Skeletal muscle tissue (tissue), 4 donors: Measurements from ENCODE around the gene KCND2. TPM values are rescaled to one million over a fixed set of nuclear protein-coding genes. Genes with fewer than 3 reads are reported as not detected.

Experiments used
- H3K27ac ChIP-seq: one replicate; pipeline ENCODE4 v1.7.0; 2013; ENCODE audit warnings: mild to moderate bottlenecking, low read depth, low read length, inconsistent platforms
- H3K27me3 ChIP-seq, 3 donors: one replicate each; pipeline ENCODE4 v1.7.0; 2013; ENCODE audit warnings: low read length in 3 of 3; ENCODE audit not compliant: control insufficient read depth in 3 of 3, insufficient read depth in 3 of 3
- H3K36me3 ChIP-seq, 3 donors: one replicate each; pipeline ENCODE4 v1.7.0; 2013; ENCODE audit warnings: low read length in 3 of 3; ENCODE audit not compliant: control insufficient read depth in 3 of 3, insufficient read depth in 3 of 3
- H3K4me1 ChIP-seq, 3 donors: one replicate each; pipeline ENCODE4 v1.7.0; 2013; ENCODE audit warnings: low read length in 3 of 3, mild to moderate bottlenecking in 3 of 3; ENCODE audit not compliant: control insufficient read depth in 3 of 3, insufficient read depth in 3 of 3
- H3K4me3 ChIP-seq, 3 donors: one replicate each; pipeline ENCODE4 v1.7.0; 2013; ENCODE audit warnings: low read length in 3 of 3
- H3K9ac ChIP-seq, 3 donors: one replicate each; pipeline ENCODE4 v1.7.0; 2013; ENCODE audit warnings: low read length in 3 of 3, mild to moderate bottlenecking in 3 of 3, moderate library complexity in 2 of 3, low read depth in 1 of 3
- H3K9me3 ChIP-seq, 3 donors: one replicate each; pipeline ENCODE4 v1.7.0; 2013; ENCODE audit warnings: low read length in 3 of 3; ENCODE audit not compliant: control insufficient read depth in 3 of 3
- total RNA-seq: library from RNA; depleted of rRNA; stranded (reverse); fragments of >200 nt; gene quantifications from one replicate; pipeline ENCODE4 v1.2.3, GENCODE V29; 2014
- donor health status: Osteomylitis.

KCND2 gene
- total RNA-seq, 1 donor from 2014 or later, result 2.6 TPM

DNA sequence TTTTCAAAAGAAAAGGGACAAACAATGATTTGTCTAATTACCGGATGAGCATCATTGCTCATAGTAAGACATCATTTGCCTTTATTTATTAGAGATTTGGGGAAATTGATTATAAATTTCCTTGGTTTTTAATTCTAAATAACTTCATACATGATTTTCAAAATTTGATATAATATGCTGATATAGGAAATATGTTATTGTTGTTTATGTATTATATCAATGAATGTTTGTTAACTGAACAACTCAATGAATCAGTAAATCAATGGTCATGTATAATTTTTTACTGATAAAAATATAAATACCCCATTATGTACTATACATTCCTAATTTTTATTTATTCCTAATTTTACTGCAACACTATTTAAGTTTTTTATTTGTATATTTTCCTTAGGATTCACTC, 327.6 kb downstream of the KCND2 start:
- H3K9me3 ChIP-seq, result no peaks in the 10 kb centered on the region
- no peak overlapping the region for H3K9ac ChIP-seq
- H3K4me1 ChIP-seq, result no peaks in the 10 kb centered on the region
- no peak overlapping the region for H3K4me3 ChIP-seq
- H3K36me3 ChIP-seq, result no peaks in the 10 kb centered on the region
- no peaks in the 10 kb centered on the region for H3K27me3 ChIP-seq
- no peak overlapping the region for H3K27ac ChIP-seq

DNA sequence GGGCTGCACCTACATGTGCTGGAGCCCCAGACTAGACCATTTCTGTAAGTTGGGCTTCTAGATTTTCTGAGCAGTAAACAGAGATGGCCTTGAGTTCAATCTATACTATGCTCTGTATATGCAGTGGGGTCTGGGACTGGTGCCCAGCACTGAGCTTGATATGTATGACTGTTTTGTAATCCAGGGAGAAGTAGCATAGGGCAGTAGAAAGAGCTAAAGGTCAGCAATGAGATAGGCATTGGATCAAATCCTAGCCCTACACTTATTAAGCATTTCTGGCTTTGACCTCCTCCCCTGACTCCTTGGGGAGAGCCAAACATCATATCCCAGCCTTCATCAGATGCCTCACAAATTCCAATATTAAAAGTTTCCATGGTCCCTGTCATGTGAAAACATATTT, 330.4 kb downstream of the KCND2 start:
- Histone ChIP-seq H3K4me3 (no peak overlapping the region), H3K27me3 (no peaks in the 10 kb centered on the region), H3K9ac (no peak overlapping the region)

DNA sequence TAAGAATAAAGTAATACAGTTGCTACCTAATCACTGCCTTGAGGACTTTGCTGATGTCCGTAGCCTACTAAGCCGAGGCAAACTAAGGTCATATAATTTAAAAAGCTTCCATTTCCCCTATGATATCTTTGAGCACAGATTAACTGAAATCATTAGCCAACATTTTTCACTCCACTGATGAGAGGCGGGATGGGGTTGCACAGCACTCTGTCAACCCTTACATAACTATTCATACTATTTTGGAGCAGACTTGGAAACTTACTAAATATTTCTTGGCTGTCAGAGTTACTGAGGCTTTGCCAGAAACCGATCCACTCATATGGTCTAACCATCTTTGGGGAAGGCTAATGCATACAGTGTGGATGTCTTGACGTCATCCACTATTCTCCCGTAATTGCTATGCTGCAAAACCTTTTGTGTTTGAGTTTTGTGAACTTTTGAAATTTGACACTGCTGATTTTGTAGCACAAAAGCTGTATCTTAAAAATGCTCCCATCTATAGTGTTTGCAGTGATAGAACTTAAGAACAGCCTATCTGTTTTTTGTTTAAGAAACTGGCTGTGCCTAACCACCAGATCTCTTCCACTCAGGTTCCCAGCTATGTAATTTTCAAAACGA, 336.3 kb downstream of the KCND2 start:
- H3K9me3 ChIP-seq, result no peaks in the 10 kb centered on the region
- H3K4me3 ChIP-seq, result no peak overlapping the region
- H3K4me1 ChIP-seq, result no peaks in the 10 kb centered on the region
- H3K36me3 ChIP-seq, result no peaks in the 10 kb centered on the region
- no peak overlapping the region for H3K27ac ChIP-seq
- H3K27me3 ChIP-seq, result no peaks in the 10 kb centered on the region
- no peak overlapping the region for H3K9ac ChIP-seq

More for the DNA sequence above, 330.4 kb downstream of the KCND2 start:
- Histone ChIP-seq H3K27ac (no peak overlapping the region), H3K4me1 (no peaks in the 10 kb centered on the region), H3K36me3 (no peaks in the 10 kb centered on the region), H3K9me3 (no peaks in the 10 kb centered on the region)

DNA sequence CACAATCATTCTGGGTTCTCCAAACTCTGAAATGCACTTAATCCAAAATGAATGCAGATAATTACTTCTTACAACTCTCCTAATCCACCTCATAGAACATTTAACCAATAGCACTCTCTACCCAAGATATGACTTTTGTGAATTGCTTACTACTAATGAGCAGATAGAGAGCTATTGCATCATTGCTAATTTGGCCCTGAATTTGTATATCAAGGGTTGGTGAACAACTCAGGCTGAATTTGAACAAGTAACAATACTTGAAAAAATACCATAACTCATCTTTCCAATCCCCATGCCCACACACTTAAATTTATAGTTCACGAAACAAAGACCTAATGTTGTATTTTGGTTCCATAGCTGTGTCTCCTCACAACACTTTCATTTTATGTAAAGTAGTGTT, 339.0 kb downstream of the KCND2 start:
- Histone ChIP-seq H3K27ac (no peak overlapping the region), H3K9ac (no peak overlapping the region), H3K4me3 (no peak overlapping the region), H3K27me3 (no peaks in the 10 kb centered on the region), H3K4me1 (no peaks in the 10 kb centered on the region), H3K9me3 (no peaks in the 10 kb centered on the region), H3K36me3 (no peaks in the 10 kb centered on the region)

DNA sequence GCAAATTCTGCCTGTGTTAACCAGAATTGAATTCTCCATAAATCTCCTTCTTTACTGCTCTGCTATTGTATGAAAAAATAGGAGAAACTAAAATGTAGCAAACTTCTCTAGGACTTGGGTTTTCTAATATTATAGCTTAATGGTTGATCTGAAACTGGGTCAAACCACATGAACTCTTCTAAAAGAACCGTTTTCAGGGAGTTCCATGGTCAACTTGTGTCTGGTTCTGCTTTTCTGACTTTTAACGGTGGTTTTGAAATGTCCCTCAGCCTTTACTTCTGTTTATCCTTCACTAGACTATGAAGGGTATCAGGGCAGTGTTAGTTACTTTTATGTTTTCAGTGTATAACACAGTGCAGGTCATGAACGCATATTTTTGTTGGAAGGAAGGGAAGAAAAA, 342.7 kb downstream of the KCND2 start:
- Histone ChIP-seq H3K9ac (no peak overlapping the region), H3K27me3 (no peaks in the 10 kb centered on the region), H3K9me3 (no peaks in the 10 kb centered on the region), H3K4me3 (no peak overlapping the region), H3K27ac (no peak overlapping the region), H3K4me1 (no peaks in the 10 kb centered on the region), H3K36me3 (no peaks in the 10 kb centered on the region)

DNA sequence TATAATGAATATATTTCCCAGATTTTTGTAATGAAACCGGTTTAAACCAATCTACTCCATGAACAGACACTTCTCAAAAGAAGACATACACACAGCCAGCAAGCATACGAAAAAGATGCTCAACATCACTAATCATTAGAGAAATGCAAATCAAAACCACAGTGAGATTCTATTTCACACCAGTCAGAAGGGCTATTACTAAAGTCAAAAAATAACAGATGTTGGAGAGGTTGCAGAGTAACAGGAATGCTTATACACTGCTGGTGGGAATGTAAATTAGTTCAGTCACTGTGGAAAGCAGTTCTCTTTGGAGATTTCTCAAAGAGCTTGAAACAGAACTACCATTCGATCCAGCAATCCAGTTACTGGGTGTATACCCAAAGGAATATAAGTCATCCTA, 344.3 kb downstream of the KCND2 start:
- Histone ChIP-seq H3K4me1 (no peaks in the 10 kb centered on the region), H3K36me3 (no peaks in the 10 kb centered on the region), H3K27me3 (no peaks in the 10 kb centered on the region), H3K27ac (no peak overlapping the region), H3K4me3 (no peak overlapping the region), H3K9me3 (no peaks in the 10 kb centered on the region), H3K9ac (no peak overlapping the region)

DNA sequence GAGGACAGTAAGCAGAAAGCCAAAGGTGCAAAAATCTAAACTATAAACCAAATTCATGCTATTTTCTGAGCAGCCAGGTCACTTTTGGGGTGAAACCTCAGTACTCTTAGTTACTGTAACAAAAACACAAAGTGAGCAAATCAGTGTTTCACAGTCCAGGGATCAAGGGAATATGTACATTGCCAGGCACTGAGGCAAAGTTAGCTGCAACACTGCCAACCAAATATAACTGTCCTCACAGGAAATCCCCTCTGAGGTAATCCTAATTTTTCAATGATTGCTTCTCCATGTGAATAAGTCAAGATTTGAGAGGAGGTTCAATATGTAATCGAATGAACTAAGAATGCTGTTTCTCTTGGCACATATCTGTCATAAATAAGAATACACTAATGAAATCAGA, 355.3 kb downstream of the KCND2 start:
- H3K36me3 ChIP-seq, result no peaks in the 10 kb centered on the region
- H3K27ac ChIP-seq, result no peak overlapping the region
- H3K4me1 ChIP-seq, result no peaks in the 10 kb centered on the region

DNA sequence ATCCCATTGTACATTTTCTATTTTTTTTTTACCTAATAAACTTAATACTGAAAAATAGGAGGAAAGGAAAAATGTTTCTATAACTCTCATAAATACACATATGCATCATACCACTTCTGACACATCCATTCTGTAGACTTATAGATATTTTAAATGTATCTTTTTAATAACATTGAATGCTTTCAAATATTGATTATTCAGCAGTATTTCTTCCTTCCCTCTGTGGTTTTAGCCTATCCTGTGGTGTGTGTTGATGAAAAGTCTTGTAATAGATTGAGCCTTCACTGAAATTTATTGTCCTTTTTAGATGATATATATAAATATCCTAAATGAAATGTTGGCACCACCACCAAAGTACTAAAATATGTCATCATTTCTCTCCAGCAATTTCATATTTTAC, 366.9 kb downstream of the KCND2 start:
- Histone ChIP-seq H3K4me3 (no peak overlapping the region), H3K36me3 (no peaks in the 10 kb centered on the region), H3K9ac (no peak overlapping the region), H3K27ac (no peak overlapping the region), H3K4me1 (no peaks in the 10 kb centered on the region), H3K9me3 (no peaks in the 10 kb centered on the region), H3K27me3 (no peaks in the 10 kb centered on the region)

More for the DNA sequence above, 355.3 kb downstream of the KCND2 start:
- no peak overlapping the region for H3K4me3 ChIP-seq
- no peaks in the 10 kb centered on the region for H3K9me3 ChIP-seq
- H3K9ac ChIP-seq, result no peak overlapping the region
- H3K27me3 ChIP-seq, result no peaks in the 10 kb centered on the region

DNA sequence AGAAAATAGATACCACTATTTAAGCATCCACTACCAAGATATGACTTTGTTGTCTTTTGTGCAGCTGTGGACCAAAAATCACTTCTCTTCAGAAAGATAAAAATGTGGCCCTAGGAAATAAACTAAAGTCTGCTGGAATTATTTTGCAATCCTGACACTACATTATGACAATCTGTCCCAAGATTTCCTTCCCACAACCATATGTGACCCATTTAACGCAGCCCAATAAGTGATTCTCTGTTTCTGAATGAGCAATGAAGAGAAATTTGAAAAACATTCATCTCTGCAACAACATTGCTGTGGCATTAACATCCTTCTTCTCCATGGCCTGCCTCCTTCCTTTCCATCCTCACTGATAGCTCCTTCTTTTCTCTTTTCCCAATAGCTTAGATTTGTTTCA, 373.0 kb downstream of the KCND2 start:
- Histone ChIP-seq H3K4me3 (no peak overlapping the region), H3K4me1 (no peaks in the 10 kb centered on the region), H3K27me3 (no peaks in the 10 kb centered on the region), H3K9me3 (no peaks in the 10 kb centered on the region), H3K27ac (no peak overlapping the region), H3K36me3 (no peaks in the 10 kb centered on the region), H3K9ac (no peak overlapping the region)

DNA sequence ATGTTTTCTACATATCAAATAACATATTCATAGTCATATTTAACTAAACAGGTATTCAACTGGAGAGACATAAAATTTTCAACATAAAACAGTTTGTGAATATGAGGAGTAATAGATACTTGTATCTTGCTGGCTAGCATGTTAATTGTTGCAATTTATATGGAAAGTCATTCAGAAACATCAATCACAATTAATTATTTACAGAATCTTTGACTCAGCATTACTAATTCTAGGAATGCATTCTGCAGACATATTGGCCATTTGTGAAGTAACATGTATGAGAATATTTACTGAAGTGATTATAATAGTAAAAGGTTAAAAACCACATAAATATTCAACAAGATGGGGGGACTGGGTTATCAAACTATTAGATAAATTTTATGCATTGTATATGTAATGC, 381.3 kb downstream of the KCND2 start:
- H3K36me3 ChIP-seq, result no peaks in the 10 kb centered on the region
- H3K27ac ChIP-seq, result no peak overlapping the region
- H3K9me3 ChIP-seq, result no peaks in the 10 kb centered on the region
- no peaks in the 10 kb centered on the region for H3K27me3 ChIP-seq
- H3K4me1 ChIP-seq, result no peaks in the 10 kb centered on the region
- H3K4me3 ChIP-seq, result no peak overlapping the region
- no peak overlapping the region for H3K9ac ChIP-seq

DNA sequence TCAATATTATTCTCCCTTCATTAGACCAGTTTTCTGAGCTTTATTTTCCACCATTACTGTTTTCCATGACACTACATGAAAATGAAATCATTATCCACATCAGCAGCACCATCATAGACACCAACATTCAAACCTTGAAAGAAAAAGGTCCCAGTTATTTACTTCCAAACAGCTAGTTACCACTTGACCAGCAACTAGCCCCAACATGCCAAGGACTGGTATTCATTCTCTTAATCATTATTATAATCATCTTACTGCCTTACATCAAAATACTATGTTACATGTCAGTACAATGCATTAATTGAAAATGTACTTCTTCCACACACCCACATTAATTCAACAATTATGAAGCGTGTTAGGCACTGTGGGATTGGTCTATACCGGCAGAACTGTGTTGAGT, 385.5 kb downstream of the KCND2 start:
- H3K27me3 ChIP-seq, result no peaks in the 10 kb centered on the region
- no peaks in the 10 kb centered on the region for H3K36me3 ChIP-seq
- no peak overlapping the region for H3K4me3 ChIP-seq
- H3K9me3 ChIP-seq, result no peaks in the 10 kb centered on the region
- no peaks in the 10 kb centered on the region for H3K4me1 ChIP-seq
- no peak overlapping the region for H3K27ac ChIP-seq
- H3K9ac ChIP-seq, result no peak overlapping the region
